HG02678 (cell line): Measurements from ENCODE around the gene ACBD3.

Experiments used
- ATAC-seq: cut with Tn5 transposase; IDR thresholded peaks from one replicate; pipeline ENCODE4 v1.9.1; 2021; ENCODE audit warnings: mild to moderate bottlenecking, moderate library complexity; ENCODE audit not compliant: unreplicated experiment

Gene ACBD3

DNA sequence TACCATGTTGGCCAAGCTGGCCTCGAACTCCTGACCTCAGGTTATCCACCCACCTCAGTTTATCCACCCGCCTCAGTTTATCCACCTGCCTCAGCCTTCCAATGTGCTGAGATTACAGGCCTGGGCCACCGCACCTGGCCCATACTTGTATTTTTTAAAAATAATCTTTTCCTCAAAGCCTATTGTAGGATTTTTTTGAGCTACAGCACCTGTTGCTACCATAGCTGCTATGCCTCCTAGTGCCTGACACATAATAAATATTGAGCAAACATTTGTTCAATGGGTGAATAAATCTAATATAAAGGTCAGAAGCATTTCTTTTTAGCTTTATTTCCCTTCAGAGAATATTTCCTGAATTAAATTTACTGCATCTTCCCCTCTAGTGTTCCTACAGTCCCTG, 15.7 kb upstream of the ACBD3 start:
- no peak for ATAC-seq

DNA sequence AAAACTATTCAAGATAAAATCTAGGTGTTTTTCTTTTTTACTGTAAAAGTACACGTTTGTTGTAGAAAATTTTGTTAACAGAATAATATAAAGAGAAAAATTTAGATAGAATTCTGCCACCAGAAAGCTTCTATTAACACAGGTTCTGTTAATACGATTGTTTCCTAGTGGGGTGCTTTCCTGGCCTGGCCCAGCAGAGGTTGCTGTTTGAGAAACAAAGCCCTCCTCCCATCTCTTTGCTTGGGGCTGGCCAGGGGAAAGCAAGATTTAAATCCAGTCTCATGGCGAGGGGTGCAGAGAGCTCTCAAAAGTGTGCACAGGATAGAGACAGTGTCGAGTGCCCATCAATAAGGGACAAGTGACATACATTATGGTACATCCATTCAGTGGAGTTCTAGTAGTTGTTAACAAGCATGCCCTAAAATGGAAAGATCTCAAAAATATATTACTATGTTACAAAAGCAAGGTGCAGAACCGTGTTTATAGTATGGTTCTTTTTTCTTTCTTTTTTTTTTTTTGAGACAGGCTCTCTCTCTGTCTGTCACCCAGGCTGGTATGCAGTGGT, 14.6 kb upstream of the ACBD3 start:
- peak; percentile 67 for ATAC-seq

DNA sequence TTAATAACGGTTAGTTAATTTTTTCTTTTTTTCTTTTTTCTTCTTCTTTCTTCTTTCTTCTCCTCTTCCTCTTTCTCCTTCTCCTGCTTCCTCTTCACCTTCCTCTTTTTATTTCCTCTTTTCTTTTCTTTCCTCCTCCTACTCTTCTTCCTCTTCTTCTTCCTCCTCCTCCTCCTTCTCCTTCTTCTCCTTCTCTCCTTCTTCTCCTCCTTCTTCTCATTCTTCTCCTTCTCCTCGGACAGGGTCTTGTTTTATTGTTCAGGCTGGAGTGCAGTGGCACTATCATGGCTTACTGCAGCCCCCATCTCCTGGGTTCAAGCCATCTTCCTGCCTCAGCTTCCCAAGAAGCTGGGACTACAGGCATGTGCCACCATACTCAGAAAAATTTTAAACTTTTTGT, 13.4 kb upstream of the ACBD3 start:
- no peak for ATAC-seq

DNA sequence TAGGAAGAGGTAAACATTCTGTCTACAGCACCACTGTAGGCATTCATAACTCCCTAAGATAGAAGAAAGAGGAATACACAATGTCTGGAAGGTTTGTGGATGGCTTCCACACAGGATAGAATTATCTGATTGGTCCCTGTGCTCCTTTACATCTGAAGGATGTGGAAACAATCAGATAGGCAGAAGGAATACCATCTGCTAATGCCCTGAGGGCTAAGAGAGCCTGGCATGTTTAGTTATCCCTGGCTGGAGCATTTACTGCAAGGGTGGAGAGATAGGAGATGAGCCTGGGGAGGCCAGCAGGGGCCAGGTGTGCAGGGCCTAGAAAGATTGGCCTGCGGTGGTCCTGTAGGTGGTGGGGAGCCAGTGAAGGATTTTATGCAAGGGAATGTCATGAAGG, 8.6 kb upstream of the ACBD3 start:
- no peak for ATAC-seq

DNA sequence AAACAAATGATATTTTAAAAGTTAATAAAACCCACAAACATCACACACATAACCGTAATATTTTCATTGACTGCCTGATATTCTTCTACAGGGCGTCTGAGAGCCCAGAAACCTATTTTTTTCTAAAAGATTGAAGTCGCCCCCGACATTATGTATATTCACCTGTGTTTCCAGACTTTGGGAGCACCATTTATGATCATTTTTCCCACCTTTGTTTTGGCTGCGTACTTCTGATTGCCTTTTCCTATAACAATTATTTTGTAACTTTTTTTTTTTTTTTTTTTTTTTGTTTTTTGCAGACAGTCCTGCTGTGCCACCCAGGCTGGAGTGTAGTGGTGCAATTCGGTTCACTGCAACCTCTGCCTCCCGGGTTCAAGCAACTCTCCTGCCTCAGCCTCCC, 839 bp upstream of the ACBD3 start:
- no peak for ATAC-seq

DNA sequence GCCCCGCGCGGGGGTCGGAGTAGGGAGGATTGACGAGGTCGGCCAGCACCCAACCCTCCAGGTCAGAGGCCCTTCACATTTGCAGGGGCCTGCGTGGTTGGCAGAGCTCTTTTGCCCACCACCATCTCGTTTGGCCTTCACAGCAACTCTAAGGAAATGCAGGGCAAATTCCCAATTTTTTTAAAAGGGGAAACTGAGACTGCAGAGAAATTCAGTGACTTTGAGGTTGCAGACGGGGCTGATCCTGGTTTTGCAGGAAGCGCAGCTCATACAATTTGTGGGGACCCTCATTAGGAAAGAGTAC, 430 bp upstream of the ACBD3 start:
- ATAC-seq, result no peak

DNA sequence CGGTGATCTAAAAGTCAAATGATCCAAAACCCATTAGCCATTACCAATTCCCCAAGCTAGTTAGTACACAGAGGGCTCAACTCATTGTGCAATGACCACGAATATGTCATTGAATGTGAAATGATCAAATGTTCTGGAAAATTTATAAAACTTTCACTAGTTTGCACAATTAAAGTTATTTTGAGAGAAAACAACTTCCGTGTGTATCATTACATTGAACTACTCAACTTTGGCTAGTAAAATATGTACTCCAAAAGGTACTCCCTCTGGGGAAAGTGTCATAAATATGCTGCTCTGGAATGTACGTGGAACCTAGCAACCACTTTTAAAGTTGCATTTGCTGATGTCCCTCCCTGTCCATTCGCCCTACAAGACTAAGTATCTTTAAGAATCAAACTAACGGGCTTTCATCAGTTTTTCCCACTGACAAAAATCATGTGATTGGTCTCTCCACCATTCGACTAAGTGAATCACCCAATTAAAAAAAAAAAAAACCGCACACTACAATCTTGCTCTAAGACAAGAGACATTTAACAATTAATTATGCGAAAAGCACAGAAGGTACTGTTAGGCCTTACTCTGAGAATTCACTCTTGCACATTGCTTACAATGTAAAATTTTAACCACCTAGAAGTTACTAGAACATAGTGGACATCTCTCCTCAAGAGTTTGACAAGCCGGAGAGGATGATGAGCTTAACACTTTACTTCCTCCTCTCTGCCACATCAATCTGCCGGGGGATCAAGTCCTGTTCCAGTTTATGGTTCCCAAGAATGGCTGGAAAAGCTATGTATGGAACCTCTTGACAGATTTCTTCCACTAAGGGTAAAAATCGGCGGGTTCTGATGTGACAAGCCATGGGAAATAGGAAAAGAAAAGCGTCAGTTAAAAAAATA, 1.2 kb downstream of the ACBD3 start:
- no peak for ATAC-seq

DNA sequence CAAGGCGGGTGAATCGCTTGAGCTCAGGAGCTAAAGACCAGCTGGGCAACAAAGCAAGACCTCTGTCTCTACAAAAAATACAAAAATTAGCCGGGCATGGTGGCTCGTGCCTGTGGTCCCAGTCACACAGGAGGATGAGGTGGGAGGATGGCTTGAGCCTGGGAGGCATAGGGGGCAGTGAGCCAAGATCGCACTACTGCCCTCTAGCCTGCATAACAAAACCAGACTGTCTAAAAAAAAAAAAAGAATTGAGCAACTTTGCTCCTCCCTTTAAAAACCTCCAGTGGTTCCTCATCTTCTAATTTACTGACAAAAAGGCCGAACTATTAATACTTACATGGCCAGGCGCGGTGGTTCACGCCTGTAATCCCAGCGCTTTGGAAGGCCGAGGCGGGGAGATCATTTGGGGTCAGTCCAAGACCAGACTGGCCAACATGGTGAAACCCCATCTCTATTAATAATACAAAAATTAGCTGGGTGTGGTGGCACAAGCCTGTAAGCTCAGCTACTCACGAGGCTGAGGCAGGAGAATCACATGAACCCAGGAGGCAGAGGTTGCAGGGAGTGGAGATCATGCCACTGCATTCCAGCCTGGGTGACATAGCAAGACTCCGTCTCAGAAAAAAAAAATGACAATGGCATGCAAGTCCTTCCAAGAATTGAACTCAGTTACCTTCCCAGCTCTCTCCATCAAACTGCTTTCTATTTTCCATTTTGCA, 4.4 kb downstream of the ACBD3 start:
- no peak for ATAC-seq

DNA sequence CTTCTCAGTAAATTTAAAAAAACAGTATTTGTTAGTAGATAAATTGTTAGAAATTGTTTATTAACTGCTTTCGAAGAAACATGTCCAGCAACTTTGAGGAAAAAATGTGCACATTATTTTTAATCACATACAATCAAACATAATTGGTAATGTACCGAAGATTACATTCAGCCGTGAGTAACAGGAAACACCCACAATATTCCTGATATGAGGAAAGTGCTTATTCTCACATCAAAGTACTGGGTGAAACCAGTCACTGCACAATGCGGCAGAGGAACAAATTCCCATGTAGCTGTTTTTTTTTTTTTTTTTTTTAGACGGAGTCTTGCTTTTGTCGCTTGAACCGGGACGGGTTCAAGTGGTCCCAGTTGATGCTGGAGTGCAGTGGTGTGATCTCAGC, 9.7 kb downstream of the ACBD3 start:
- ATAC-seq, result no peak

DNA sequence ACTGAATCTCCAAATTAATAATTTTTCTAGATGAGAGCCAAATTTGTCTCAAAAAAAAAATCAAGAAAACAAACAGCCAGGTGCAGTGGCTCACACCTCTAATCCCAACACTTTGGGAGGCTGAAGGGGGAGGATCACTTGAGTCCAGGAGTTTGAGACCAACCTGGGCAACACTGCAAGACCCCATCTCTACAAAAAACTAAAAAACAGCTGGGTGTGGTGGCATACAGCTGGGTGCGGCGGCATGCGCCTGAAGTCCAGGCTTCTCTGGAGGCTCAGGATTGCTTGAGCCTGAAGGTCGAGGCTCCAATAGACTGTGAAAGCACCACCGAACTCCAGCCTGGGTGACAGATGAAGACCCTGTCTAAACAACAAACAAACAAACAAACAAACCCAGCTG, 14.0 kb downstream of the ACBD3 start:
- no peak for ATAC-seq

DNA sequence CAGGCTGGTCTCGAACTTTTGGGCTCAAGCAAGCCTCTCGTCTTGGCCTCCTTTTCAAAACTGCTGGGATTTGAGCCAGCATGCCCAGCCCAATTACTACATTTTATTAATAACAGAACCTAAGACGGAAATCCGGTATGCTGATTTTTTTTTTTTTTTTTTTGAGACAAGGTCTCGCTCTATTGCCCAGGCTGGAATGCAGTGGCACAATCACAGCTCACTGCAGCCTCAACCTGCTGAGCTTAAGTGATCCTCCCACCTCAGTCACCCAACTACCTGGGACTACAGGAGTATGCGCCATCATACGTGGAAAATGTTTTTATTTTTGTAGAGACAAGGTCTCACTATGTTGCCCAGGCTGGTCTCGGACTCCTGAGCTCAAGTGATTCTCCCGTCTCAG, 20.2 kb downstream of the ACBD3 start:
- no peak for ATAC-seq

DNA sequence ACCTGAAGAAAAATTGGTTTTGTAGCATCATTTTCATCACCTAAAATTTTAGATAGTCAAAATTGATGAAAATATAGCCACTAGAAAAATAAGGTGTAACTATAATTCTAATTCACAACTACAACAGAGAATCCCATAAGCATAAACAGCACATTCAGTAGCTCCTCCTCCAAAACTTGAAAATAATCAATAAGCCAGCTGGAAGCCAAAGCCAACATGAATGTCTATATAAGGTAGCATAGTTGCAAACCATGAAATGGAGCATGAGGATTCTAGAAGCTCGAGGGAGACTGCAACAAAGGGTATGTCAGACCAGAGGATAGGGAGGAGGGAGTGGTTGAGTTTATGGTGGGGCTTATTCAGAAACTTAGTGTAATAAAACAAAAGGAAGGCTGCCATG, 22.4 kb downstream of the ACBD3 start:
- no peak for ATAC-seq

DNA sequence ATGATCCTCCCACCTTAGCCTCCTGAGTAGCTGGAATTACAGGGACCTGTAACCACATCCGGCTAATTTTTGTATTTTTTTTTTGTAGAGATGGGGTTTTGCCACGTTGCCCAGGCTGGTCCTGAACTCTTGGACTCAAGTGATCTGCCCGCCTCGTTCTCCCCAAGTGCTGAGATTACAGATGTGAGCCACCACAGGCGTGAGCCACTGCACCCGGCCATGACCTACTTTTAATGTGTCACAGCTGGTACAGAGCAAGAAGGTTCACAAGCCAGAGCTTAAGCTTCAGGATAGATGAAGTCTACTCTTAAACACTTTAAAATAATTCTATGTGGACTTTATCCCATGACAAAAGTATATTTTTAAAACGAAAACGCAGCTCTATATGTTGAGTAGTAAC, 23.6 kb downstream of the ACBD3 start:
- no peak for ATAC-seq

DNA sequence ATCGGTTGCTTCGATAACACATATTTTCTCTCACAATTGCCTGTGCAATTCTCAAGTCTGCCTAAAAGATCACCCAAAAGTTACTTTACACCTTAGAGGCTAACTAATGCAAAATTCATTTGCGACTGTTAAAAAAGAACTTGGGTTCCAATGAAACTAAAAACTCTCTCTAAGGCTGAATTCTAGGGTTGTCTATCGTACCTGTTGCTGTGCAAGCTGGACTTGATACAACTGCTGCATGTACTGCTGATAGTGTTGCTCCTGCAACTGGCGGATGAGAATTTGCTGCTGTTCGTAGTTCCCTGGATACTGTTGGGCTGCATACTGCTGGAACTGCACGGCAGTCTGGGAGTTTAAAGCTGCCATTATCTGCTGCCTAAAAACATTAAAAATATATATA, 27.6 kb downstream of the ACBD3 start:
- ATAC-seq, result no peak

DNA sequence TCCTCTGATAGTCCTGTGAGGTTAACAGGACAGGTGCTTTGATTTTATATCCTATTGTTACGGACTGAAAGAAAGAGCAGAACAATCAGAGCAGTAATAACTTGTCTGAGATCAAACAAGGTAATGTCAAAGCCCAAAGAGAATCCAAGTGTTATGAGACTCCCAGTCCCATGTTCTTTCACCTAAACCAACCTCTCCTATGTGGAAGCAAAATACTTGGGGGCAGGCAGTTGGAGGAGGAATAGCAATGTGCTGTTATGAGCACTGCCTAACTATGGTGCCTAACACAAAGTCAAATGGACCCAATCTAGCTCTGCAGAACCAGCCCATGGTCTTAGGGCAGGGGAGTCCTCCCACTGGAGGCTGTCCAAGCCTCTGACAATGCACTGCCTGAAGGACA, 28.1 kb downstream of the ACBD3 start:
- no peak for ATAC-seq

DNA sequence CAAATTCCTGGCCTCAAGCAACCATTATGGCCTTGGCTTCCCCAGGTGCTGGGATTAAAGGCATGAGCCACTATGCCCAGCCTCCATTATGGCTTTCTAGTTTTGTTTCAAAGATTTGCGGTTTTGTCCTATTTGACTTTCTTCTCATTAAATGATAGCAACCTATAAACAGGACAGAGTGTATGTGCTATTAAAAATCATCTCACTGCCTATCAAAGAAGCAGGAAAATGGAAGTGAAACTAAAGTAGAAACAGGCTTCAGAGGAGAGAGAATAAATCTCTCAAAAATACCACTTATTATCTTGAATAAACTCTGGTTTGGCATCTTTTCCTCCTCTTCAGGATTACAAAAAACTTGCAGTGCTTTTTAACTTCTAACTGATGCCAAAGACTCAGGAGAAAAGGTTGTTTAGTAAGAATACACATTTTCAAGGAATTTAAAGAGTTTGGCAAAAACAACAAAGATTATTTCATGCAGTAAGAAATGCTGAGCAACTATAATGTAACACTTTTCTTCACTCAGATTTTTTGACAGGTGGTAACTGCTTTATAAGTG, 28.7 kb downstream of the ACBD3 start:
- ATAC-seq, result no peak

DNA sequence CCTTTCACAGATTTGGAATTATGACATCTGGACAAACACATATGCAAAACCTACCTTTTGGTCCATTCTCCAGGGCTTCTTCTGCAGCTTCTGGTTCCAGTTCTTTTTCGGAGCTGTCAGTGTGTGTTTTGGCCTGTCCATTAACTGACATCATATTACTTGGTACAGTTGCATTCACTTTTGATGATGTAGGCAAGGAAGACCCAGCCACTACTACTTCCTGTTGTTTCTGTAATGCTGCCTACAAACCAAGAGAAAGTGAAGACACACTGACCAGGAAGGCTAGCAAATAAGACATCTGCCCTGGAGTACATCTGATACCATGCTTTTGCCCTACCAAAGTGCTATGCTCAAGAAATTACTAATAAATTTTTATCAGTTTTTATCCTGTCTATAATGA, 31.9 kb downstream of the ACBD3 start:
- ATAC-seq, result no peak

DNA sequence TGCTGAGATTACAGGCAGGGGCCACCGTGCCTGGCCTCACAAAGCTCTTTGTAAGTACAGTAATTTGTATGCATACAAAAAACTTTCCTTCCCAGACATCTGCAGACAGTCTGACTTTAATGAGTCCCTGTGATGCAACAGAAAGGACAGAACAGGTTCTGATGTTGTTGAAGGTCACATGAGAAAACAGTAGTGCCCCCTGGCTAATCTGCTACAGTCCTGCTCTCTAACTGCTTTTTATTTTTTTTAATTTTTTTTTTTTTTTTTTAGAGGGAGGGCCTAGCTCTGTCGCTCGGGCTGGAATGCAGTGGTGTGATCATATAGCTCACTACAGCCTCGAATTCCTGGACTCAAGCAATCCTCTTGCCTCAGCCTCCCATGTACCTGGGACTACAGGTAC, 36.7 kb downstream of the ACBD3 start:
- ATAC-seq, result no peak

DNA sequence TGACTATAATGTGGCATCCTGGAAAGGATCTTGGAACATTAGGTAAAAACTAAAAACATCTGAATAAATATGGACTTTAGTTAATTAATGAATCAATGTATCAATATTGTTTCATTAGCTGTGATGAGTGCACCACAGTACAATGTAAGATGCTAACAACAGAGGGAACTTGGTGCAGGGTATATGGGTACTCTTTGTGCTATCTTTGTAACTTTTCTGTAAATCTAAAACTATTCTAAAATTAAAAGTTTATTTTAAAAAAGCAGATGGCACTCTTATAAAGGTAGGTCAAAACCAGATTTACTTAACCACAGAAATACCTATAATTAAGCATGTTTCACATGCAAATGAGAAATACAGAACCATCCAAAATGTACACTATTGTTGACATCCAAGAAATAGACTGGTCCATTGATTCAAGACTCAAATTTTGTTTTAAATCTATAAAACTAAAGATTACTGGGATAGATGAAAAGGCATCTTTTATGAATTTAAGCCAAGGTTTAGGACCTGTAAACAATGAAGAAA, 38.4 kb downstream of the ACBD3 start:
- peak; percentile 62 for ATAC-seq

DNA sequence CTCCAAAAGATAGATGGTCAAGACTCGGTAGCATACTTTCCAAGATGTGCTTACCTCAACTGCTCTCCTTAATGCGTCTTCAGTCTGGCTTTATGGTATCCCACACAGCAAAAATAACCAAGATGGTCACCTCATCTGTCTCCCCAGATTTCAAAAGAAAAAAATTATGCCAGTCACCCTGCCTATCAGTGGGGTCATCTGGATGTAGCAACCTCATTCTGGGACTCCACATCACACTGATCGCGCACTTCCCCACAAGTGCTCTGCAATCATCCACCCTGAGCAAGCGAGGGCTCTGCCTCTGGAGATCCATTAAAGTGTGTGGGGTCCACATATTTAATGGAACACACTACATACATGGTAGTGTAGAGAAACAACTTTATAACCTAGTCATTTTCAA, 42.5 kb downstream of the ACBD3 start:
- no peak for ATAC-seq

DNA sequence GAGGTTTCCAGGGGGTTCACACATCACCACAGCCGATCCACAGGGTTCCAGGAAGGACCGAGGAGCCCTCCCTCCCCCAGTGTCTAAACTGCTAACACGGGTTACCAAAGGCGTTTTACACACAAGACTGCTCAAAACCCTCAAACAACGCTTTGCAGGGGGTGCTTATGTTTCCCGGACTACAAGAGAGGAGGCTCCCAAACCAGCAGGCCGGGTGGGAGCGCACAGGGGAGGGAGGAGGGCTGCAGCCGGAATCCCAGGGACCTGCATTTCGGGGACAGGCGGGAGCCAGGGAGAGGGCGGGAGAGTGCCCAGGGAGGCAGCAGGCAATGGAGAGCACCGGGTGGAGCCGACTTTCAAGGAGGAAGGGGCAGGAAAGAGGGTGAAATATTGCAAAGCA, 50.8 kb downstream of the ACBD3 start:
- no peak for ATAC-seq
